ENCODE data around the gene GABPB2.

- TF ChIP-seq EZH2 (IDR thresholded peaks at IDR 0.05; ENCODE audit: borderline replicate concordance) (no peak), CTCF (IDR thresholded peaks at IDR 0.05; ENCODE audit: poor library complexity) (no peak)
Measured at GRCh38 chr1:151035167-151035566, 35.4 kb upstream of the GABPB2 start.

All from hepatocyte (in vitro differentiated cells).